Activated CD8-positive, alpha-beta memory T cell treated with anti-CD3 and anti-CD28 coated beads, Interleukin-2, amount 50 U/mL, for 24 hours (primary cell): Measurements from ENCODE around the gene CEP76.
"Not testable (repeated sequence)": the region's sequence is repeated elsewhere in the genome, so short reads cannot be mapped to it uniquely, and the experiment has no call there.

Experiments used
- DNase-seq: peaks from one replicate; pipeline ENCODE4 v3.0.0-alpha.2; 2020; ENCODE audit errors: extremely low read depth

CEP76 gene

GRCh38 chr18:12643756-12644155, 58.8 kb downstream of the CEP76 start:
- DNase-seq, result not testable (repeated sequence)

- no peak for DNase-seq
Observed at GRCh38 chr18:12640881-12641200, 61.7 kb downstream of the CEP76 start.

GRCh38 chr18:12639990-12640880, 62.3 kb downstream of the CEP76 start:
- no peak for DNase-seq

DNA sequence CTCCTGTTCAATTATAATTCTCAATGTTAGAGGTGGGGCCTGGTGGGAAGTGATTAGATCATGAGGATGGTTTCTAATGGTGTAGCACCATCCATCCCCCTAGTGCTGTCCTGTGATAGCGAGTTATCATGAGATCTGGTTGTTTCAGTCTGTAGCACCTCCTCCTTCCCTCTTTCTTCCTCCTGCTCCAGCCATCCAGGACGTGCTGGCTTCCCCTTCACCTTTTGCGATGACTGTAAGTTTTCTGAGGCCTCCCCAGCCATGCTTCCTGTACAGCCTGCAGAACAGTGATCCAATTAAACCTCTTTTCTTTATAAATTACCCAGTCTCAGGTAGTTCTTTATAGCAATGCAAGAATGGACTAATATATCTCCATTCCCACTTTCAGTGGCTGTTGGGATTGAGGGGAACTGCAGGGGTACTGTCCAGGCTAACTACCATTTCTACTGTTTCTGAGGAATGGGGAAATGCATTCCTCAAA, 63.8 kb downstream of the CEP76 start:
- DNase-seq, result no peak

- DNase-seq, result no peak
Observed at GRCh38 chr18:12637901-12638643, 64.5 kb downstream of the CEP76 start.

GRCh38 chr18:12637393-12637792, 65.1 kb downstream of the CEP76 start:
- DNase-seq, result no peak

- DNase-seq, result no peak
Observed at GRCh38 chr18:12631831-12632477, 70.6 kb downstream of the CEP76 start.

DNA sequence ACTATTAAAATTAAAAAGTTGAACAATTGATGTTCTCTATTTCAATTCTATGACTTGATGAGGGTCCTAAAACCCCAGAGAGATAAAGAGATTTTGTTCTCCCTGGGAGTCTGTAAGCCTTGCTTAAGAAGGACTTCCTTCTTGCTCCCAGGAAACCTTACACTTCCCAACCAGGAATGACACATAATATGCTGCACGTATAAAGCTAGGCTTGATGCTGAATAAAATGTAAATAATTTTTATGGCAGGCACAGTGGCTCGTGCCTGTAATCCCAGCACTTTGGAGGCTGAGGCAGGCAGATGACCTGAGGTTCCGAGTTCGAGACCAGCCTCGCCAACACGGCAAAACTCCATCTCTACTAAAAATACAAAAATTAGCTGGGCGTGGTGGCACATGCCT, 72.4 kb downstream of the CEP76 start:
- DNase-seq, result no peak

- no peak for DNase-seq
Observed at GRCh38 chr18:12628706-12629702, 73.5 kb downstream of the CEP76 start.

DNA sequence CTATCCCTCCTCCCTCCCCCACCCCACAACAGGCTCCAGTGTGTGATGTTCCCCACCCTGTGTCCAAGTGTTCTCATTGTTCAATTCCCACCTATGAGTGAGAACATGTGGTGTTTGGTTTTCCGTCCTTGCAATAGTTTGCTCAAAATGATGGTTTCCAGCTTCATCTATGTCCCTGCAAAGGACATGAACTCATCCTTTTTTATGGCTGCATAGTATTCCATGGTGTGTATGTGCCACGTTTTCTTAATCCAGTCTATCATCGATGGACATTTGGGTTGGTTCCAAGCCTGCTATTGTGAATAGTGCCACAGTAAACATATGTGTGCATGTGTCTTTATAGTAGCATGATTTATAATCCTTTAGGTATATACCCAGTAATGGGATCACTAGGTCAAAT, 75.3 kb downstream of the CEP76 start:
- not testable (repeated sequence) for DNase-seq

- no peak for DNase-seq
Observed at GRCh38 chr18:12625241-12625640, 77.3 kb downstream of the CEP76 start.
